OCI-LY1 (cell line): ENCODE data around the gene MTF2.

Experiments used
- EZH2 ChIP-seq: fragments of 200-600 bp; sonication (generic), shearing (Covaris generic); IDR thresholded peaks from 2 replicates; pipeline ENCODE4 v1.8.0; 2017; ENCODE audit warnings: borderline replicate concordance, mixed run types, mild to moderate bottlenecking, antibody characterized with exemption, low read length, moderate library complexity, mixed read lengths
- TF ChIP-seq, protein P1 (sequence below): fragments of 200-600 bp; sonication (generic), shearing (Covaris generic); IDR thresholded peaks from 2 replicates; pipeline ENCODE4 v1.5.1; 2017; ENCODE audit warnings: mild to moderate bottlenecking, antibody characterized with exemption, low read length, moderate library complexity, mixed read lengths

DNA sequence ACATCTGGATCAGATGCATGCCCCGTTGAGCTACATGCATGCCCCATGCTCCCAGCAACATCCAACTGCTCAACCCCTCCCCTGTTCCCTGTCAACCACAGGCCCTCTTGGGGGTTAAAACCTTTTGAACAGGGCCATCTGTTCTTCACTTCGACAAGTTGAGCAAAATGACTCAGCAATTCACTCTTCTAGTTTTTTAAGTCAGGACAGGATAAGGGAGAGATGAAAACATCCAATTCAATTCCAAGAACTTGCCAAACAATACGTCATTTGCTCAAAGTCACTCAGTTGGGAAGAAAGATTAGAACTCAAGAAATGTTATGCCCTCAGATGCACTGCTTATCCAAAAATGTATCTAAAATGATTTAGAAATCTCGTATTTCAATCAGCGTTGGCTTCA lies 46.1 kb upstream of the MTF2 start:
- TF ChIP-seq, protein P1, sequence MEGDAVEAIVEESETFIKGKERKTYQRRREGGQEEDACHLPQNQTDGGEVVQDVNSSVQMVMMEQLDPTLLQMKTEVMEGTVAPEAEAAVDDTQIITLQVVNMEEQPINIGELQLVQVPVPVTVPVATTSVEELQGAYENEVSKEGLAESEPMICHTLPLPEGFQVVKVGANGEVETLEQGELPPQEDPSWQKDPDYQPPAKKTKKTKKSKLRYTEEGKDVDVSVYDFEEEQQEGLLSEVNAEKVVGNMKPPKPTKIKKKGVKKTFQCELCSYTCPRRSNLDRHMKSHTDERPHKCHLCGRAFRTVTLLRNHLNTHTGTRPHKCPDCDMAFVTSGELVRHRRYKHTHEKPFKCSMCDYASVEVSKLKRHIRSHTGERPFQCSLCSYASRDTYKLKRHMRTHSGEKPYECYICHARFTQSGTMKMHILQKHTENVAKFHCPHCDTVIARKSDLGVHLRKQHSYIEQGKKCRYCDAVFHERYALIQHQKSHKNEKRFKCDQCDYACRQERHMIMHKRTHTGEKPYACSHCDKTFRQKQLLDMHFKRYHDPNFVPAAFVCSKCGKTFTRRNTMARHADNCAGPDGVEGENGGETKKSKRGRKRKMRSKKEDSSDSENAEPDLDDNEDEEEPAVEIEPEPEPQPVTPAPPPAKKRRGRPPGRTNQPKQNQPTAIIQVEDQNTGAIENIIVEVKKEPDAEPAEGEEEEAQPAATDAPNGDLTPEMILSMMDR, result no peak
- no peak for TF ChIP-seq EZH2
